Progenitor cell of endocrine pancreas (in vitro differentiated cells): ENCODE data around the gene STRA8. TPM values are rescaled to one million over a fixed set of nuclear protein-coding genes. Genes with fewer than 3 reads are reported as not detected.
A peak's percentile ranks its signal among the peaks of the same experiment; 100 is the strongest.

Experiments
- DNase-seq: peaks from one replicate; pipeline ENCODE4 v3.0.0; 2021; ENCODE audit warnings: low spot score; ENCODE audit not compliant: unreplicated experiment
- H3K27ac Mint-ChIP-seq: 2 replicates; pipeline ENCODE4 v1.8.0; 2021; ENCODE audit warnings: mild to moderate bottlenecking, moderate library complexity, mixed read lengths
- H3K27me3 Mint-ChIP-seq: 2 replicates; pipeline ENCODE4 v1.8.0; 2021; ENCODE audit warnings: mixed read lengths
- H3K36me3 Mint-ChIP-seq: 2 replicates; pipeline ENCODE4 v1.8.0; 2022; ENCODE audit warnings: mixed read lengths; ENCODE audit not compliant: insufficient read depth
- H3K4me1 Mint-ChIP-seq: 2 replicates; pipeline ENCODE4 v1.8.0; 2021; ENCODE audit warnings: low read depth, mixed read lengths
- H3K4me3 Mint-ChIP-seq: 2 replicates; pipeline ENCODE4 v1.8.0; 2021; ENCODE audit warnings: low read depth, mild to moderate bottlenecking, moderate library complexity, mixed read lengths
- H3K9me3 Mint-ChIP-seq: 2 replicates; pipeline ENCODE4 v1.8.0; 2021; ENCODE audit warnings: low read depth, mixed read lengths
- total RNA-seq: library from RNA; stranded (reverse); gene quantifications from 2 replicates; pipeline ENCODE4 v1.2.1, GENCODE V29; 2021
- TF ChIP-seq, protein P1 (sequence below): fragments of 200-600 bp; sonication (generic); IDR thresholded peaks from one replicate; pipeline ENCODE4 v1.5.0; 2021; ENCODE audit warnings: antibody characterized with exemption, mild to moderate bottlenecking; ENCODE audit not compliant: unreplicated experiment

STRA8 gene
- total RNA-seq, 1 donor from 2014 or later, result not detected

DNA sequence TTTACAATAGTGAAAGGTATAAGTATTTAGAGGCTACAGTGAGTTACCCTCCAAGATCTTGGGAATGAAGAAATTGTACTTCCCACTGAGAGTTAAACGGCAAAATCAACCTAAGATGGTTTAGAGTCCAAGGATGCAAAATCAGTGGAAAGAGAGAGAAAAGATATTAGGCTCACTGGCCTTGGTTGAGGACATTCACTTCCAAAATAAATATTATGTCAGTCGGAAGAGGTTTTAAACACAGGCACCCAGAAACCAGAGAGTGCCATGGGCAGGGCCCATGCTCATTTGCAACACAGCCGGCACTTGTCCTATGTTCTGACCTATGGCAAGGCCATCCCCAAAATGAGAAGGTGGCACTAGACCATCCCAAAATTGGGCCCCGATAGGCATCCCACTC is 18.5 kb upstream of the STRA8 start:
- no peak overlapping the region for H3K27ac Mint-ChIP-seq
- peaks cover 4% of the 10 kb centered on the region for H3K9me3 Mint-ChIP-seq
- no peaks in the 10 kb centered on the region for H3K27me3 Mint-ChIP-seq
- TF ChIP-seq, protein P1, sequence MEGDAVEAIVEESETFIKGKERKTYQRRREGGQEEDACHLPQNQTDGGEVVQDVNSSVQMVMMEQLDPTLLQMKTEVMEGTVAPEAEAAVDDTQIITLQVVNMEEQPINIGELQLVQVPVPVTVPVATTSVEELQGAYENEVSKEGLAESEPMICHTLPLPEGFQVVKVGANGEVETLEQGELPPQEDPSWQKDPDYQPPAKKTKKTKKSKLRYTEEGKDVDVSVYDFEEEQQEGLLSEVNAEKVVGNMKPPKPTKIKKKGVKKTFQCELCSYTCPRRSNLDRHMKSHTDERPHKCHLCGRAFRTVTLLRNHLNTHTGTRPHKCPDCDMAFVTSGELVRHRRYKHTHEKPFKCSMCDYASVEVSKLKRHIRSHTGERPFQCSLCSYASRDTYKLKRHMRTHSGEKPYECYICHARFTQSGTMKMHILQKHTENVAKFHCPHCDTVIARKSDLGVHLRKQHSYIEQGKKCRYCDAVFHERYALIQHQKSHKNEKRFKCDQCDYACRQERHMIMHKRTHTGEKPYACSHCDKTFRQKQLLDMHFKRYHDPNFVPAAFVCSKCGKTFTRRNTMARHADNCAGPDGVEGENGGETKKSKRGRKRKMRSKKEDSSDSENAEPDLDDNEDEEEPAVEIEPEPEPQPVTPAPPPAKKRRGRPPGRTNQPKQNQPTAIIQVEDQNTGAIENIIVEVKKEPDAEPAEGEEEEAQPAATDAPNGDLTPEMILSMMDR, result no peak
- H3K36me3 Mint-ChIP-seq, result peaks cover 1% of the 10 kb centered on the region
- no peak overlapping the region for H3K4me3 Mint-ChIP-seq
- H3K4me1 Mint-ChIP-seq, result peaks cover 22% of the 10 kb centered on the region
- no peak for DNase-seq

DNA sequence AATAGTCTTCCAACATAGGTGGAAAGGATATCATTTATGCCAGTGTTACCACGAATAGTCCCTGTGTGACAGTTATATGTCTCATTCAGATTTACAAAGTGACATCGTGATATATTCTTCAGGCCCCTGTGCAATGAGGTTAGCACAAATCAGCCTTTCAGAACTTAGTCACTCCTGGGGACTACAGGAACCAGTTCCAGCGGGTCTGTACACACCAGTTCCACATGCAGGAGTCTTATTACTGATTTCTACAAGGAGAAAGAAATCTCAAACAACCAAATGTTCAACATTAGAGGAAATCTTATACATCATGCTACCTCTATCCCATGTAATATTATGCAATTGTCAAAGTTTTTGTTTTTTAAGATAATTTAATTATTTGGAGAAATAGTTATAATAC is 17.9 kb upstream of the STRA8 start:
- DNase-seq, result no peak
- no peaks in the 10 kb centered on the region for H3K27me3 Mint-ChIP-seq
- no peak overlapping the region for H3K4me3 Mint-ChIP-seq
- peaks cover 2% of the 10 kb centered on the region for H3K36me3 Mint-ChIP-seq
- H3K9me3 Mint-ChIP-seq, result peaks cover 10% of the 10 kb centered on the region
- peaks cover 17% of the 10 kb centered on the region for H3K4me1 Mint-ChIP-seq
- H3K27ac Mint-ChIP-seq, result no peak overlapping the region
- TF ChIP-seq, protein P1, result no peak

DNA sequence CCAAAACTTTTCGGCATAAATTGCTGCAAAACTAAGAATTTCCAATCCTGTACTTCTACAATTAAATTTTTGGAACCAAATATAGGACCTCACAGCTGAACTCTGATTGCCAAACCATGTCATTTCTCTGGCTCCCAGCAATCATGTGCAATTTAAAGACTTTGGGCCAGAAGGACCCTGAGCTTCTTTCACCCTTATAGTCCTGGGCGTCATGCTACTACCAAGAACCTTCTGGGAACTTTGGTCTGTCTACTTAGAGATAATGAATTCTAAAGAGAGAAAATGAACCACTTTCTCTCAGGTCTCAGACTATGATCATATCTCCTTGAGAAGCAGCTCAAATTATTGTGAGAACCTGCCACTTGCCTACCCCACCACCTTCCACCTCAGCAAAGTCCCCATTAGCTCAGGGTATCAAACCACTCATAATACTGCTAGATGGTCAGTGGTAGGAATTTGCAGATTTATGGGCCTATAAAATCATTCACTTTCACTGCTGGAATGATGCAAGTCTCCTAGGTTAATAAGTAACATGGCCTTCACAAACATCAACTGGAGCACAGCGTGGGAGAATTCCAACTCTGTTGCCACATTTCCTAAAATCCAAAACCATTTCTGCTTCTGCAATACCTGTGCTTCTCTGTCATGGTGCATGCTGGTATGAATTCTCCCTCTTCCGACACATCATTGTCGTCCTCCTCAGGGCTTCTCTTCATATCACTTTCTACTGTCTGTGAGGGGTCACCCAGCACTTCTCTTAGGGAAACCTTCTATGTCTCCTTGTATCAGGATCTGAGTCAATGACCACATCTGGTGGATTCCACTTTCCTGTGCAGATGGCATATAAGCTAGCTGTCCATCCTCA is 15.8 kb upstream of the STRA8 start:
- Mint-ChIP-seq H3K27ac (peak overlapping the region; percentile 9), H3K9me3 (peaks cover 11% of the 10 kb centered on the region), H3K36me3 (peaks cover 2% of the 10 kb centered on the region), H3K4me3 (no peak overlapping the region), H3K4me1 (peaks cover 15% of the 10 kb centered on the region), H3K27me3 (no peaks in the 10 kb centered on the region)
- DNase-seq, result no peak
- TF ChIP-seq, protein P1, result no peak

DNA sequence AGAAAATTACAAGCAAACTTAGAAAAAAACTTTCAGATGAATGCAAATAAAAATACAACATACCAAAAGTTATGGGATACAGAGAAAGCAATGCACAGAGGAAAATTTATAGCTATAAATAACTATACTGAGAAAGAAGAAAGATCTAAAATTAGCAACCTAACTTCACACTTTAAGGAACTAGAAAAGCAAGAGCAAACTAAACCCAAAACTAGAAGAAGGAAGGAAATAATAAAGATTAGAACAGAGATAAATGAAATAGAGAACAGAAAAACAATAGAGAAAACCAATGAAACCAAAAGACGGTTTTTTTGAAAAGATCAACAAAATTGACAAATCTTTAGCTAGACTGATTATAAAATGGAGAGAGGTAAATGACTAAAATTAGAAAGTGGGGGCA is 9.6 kb upstream of the STRA8 start:
- no peak for DNase-seq
- H3K36me3 Mint-ChIP-seq, result peaks cover 2% of the 10 kb centered on the region
- no peak overlapping the region for H3K27ac Mint-ChIP-seq
- H3K4me1 Mint-ChIP-seq, result no peaks in the 10 kb centered on the region
- no peaks in the 10 kb centered on the region for H3K27me3 Mint-ChIP-seq
- TF ChIP-seq, protein P1, result no peak
- no peak overlapping the region for H3K4me3 Mint-ChIP-seq
- peaks cover 15% of the 10 kb centered on the region for H3K9me3 Mint-ChIP-seq

DNA sequence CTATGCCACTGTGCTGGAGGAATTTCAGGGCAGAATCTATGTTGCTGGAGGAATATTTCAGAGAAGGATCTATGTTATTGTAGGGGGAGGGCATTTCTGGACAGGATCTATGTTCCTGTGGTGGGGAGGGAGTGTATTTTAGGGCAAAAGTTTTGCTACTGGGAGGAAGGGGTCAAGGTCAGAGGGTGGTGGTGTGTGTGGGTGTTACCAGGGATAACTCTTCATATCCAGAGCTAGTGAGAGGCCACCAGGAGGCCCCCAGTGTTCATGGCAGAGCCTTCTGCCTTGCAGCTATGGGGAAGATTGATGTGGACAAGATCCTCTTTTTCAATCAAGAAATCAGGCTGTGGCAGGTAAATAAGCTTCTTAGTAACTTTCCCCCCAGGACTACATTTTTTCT is 2.0 kb upstream of the STRA8 start:
- H3K4me1 Mint-ChIP-seq, result no peaks in the 10 kb centered on the region
- H3K27me3 Mint-ChIP-seq, result peaks cover 3% of the 10 kb centered on the region
- no peaks in the 10 kb centered on the region for H3K36me3 Mint-ChIP-seq
- TF ChIP-seq, protein P1, result no peak
- no peak overlapping the region for H3K27ac Mint-ChIP-seq
- no peaks in the 10 kb centered on the region for H3K9me3 Mint-ChIP-seq
- DNase-seq, result no peak
- no peak overlapping the region for H3K4me3 Mint-ChIP-seq
